NCI-H2107 treated with DMSO at 0.1 percent for 48 hours (cell line): ENCODE results near the gene SSU72.
"Not testable (repeated sequence)": the region's sequence is repeated elsewhere in the genome, so short reads cannot be mapped to it uniquely, and the experiment has no call there.

Experiments
- DNase-seq: peaks from one replicate; lab custom pipeline; 2025; ENCODE audit not compliant: unreplicated experiment; lab: John Stamatoyannopoulos, UW

SSU72 gene

DNA sequence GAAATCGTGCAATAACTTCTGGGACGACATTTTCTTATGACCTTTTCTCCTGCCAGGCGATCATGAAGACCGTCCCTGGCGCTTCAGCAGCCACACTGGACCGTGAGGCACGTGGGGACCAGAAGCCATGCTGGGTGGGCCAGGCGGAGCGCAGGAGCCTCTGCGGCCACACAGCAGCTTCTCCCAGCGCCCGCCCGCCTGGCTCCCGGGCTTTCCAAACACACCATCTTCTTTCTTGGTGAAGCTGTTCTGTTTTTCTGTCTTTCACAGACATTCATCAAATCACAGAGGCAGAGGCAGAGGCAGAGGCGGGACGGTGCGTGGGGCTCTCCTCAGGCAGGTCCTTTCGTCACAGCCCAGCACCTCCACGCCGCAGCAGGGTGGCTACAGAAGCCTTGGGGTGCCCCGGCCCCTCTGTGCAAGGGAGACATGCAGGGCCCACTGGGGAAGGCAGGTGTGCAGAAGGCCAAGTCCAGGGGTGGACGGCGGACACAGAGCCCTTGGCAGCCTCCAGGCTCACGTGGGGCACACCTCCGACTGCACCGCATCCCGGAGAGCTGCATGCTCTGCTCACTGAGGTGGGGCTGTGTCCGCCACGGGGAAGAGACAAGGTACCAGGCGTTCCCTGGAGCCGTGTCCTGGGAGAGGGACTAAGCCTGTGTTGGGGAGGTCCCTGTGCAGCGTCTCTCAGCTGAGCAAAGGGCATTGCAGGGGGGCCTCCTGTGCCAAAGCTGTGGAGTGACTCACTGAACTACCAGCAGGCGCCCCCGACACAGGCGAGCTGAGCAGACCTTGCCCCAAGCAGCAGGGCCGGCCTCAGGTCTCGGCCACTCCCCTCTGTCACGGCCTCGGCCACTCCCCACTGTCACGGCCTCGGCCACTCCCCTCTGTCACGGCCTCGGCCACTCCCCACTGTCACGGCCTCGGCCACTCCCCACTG lies 31.6 kb downstream of the SSU72 start:
- no peak for DNase-seq

- DNase-seq, result no peak
Observed at GRCh38 chr1:1541956-1542765, 32.5 kb downstream of the SSU72 start.

DNA sequence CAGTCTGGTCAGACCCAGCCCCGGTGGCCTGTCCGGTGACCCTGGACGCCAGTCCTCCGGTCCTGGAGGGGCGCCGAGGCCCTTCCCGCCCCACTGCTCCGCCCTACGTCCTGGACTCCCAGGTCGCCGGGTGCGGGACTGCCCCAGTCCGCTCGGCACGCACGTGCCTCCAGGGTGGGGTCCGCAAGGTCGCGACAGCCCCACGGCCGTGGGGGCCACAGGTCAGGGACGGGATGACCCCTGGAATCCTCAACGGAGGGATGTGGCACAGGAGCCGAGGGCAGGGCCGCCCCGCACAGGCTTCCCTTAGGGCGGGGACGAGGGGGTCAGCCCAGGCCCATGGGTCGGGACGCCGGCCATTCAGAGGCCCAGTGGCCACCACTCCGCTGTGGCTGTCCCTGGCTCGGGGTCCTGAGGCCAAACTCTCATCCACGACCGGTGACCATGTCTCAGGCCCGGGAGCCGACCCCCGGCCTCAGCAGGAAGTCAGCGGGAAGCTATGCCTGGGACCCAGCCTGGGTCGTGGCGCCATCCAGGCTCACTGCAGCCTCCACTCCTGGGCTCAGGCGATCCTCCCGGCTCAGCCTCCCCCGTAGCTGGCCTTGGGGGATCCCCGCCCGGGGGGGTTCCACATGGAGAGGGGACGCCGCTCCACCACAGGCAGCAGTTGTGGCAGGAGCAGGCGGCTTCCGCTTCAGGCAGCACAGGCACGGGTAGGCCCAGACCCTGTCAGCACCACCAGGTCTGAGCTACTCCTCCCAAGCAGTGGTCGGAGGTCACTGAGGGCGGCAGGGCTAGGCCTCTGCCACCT lies 33.6 kb downstream of the SSU72 start:
- no peak for DNase-seq

DNA sequence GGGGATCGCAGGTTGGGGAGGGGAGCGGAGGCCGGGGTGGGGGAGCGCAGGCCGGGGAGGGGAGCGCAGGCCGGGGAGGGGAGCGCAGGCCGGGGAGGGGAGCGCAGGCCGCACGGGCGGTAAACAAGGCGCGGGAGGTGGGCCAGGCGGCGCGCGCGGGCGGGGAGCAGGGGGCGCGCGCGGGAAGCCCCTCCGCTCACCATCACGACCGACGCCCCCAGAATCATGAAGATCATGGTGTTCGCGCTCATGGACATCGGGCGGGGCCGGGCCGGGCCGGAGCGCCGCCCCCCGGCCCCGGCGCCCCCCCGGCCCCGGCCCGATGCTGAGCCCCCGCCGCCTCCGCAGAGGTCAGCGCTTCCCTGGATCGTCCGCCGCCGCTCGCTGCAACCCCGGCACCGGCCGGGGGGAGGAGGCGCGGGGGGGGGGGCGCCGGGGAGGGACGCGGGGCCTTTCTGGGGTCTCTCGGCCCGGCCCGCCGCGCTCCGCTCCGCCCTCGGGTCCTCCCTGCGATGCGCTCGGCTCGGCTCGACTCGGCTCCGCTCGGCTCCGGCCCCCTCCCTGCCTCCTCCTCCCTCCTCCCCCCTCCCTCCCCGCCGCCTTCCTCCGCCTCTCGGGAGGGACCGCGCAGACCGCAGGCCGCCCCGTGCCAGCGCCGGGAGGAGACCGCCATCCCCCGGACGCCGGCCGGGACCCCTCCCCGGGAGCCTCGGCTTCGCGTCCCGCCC lies 34.4 kb downstream of the SSU72 start, which contains the start of gene TMEM240:
TMEM240 (minus strand) TSS at position 535 of the 728 bp plus-strand sequence; CDS start at position 257, 278 bp downstream.
- no peak for DNase-seq

- DNase-seq, result no peak
Observed at GRCh38 chr1:1539310-1540089, 35.2 kb downstream of the SSU72 start.

DNA sequence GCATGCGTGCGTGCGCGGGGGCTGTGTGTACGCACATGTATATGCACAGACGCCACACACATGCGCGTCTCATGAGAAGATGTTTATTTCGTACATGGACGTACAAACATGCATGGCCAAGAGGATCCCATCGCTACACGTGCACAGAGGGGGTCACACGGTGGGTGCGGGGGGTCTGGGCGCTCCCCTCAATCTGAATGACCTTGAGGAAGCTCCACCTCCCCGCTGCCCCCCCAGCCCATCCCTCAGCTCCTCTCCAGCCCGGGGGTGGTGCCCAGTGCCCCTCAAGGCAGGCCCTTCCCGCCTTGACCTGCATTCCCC lies 35.7 kb downstream of the SSU72 start:
- no peak for DNase-seq

DNA sequence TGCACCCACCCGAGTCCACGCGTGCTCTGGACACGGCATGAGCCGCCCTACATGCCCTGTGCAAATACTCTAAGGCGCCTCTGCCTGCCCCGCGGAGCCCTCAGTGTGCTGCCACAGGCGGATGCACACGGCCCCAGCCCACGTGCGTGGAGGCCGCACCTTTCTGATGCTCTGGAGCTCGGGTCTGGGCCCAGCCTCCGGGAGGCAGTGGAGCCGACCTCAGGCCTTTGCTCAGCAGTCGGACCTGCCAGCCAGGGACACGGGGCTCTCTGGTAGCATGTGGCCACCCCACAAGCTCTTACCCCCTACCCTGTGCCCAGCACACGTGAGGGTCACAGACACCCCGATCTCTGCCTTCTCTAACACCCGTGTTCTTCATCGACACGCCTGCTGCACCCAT lies 36.3 kb downstream of the SSU72 start:
- no peak for DNase-seq

DNA sequence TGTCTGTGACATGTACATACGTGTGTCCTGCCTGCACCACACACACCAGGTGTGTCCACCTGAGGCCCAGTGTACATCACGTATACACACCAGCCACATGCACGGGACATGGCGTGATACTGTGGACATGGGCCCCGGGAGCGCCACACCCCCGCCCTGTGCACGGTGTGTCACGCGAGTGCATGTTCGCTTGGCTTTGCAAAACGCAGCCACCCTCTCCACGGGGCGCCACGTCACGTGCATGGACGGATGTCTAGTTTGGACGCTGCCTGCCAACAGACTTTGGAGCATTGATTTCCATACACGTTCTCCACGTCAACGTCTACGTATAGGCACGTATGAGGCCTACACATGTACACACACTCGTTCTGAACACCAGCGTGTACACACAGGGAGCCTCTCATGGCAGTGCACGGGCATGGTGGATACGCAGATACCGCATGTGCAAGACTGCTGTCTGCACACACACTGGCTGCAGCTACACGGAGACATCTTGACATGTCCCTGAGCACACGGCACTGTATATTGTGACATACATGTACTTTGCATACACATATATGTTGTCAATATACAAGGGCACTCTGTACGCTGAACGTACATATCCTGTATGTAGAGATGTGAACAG lies 36.9 kb downstream of the SSU72 start:
- DNase-seq, result no peak

DNA sequence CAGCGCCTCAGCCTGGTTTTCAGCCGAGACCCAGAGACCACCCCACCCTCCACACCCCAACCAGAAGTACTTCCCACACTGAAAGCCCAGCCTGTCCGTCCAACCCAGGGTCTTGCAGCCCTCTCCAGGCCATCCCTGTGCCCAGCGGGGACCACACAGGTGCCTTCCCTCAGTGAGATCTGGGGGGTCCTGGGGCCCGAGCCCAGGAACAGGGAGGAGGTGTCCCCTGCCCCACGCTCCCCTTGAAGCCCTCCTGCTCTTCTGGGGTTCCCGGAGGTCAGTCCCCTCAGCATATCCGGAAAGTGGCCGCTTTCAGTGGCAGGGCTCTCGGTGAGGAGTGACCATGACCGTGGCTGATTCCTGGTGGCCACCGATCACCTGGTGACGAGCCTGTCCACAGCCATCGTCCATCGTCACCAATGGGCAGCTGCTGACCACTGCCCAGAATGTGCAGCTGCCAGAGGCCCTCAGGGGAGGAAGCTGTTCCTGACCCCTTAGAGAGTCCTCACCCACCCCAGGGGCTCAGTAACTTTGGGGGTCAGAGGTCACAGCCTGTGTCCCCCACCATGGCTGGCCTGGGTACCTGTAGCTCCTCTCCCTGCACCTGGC lies 37.6 kb downstream of the SSU72 start:
- no peak for DNase-seq

- DNase-seq, result no peak
Observed at GRCh38 chr1:1536019-1536937, 38.4 kb downstream of the SSU72 start.

- DNase-seq, result no peak
Observed at GRCh38 chr1:1535201-1536018, 39.3 kb downstream of the SSU72 start.

DNA sequence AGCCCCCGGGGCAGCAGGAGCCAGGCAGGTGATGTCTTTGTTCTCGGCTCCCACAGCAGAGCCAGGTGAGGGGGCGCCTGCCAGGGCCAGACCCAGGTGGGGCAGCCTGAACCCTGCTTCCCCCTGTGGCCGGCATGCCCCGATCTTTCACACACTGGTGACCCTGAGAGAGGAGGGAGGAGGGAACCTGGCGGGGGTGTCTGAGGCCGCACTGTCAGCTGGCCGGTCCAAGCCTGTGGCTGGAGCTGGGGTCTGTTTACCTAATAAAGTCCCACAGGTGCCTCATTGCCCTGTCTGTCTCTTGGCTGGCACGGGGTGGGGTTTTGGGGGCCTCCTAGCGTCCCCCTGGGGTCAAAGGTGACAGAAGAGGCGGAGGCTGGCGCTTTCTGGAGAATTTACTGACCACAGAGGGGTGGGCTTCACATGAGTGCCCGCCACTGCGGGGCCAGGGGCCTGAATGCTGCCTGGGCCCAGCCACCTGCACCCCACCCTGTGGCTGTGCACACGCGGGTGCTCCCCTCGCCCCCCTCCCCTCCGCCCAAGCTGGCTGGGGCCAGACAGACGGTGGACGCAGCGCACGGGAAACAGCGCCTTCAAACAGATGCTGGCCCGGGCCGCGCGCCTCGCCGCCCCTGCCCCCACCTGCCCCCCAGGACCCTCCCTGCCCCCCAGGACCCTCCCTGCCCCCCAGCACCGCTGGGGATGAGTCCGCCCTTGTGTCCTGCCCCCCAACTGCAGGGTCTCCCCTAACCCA lies 40.1 kb downstream of the SSU72 start:
- no peak for DNase-seq

GRCh38 chr1:1533894-1534291 lies 40.8 kb downstream of the SSU72 start:
- DNase-seq, result not testable (repeated sequence)

GRCh38 chr1:1533176-1533893 lies 41.3 kb downstream of the SSU72 start:
- not testable (repeated sequence) for DNase-seq

DNA sequence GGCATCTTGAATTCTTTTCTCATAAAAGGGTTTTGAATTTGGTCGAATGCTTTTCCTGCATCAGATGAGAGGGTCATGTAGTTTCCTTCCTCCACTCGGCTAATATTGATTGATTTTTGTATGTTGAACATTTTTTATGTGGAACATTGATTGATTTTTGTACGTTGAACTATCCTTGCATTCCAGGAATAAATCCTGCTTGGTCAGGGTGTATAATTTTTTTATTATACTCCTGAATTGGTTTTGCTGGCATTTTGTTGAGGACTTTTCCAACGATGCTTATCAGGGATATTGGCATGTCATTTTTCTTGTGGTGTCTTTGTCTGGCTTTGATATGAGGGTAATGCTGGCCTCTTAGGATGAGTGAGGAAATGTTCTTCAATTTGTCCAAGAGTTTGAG lies 42.7 kb downstream of the SSU72 start:
- DNase-seq, result no peak

GRCh38 chr1:1529936-1530335 lies 44.7 kb downstream of the SSU72 start:
- no peak for DNase-seq
